Measurements from ENCODE around the gene POC1B. TPM values are rescaled to one million over a fixed set of nuclear protein-coding genes. Genes with fewer than 3 reads are reported as not detected.

The POC1B gene
- total RNA-seq, 1 donor from 2014 or later, result 7.0 TPM

DNA sequence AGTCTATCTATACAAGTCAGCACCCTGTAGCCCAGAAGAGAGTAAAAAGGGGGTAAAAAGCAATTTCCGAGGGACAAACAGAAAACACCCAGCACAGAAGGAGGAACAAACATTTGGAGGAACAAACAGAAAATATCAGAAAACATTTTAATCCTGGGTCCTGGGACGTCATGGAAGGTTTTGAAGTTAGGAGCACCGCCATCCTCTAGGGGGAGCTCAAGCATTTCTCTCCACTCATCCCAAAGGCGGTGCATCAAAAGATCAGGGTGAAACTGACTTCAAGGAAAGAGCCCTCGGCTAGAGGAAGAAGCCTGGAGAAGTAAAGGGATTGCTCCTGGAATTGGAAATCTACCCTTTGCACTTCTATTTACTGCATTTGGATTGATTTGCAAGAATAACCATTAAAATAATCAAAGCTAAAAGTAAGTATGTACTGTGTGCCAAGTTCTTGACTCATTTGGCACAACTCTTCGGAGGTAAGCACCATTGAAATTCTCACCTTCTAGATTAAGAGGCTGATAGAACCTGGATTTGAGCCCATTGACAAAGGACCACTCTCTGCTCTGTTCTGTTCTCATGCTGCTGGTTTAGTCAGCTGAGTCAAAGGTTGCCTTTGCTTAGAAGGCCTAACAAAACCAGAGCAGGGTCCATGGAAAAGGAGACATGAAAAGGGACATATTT lies 17.2 kb upstream of the POC1B start:
- intact Hi-C loops (cut with DNase I), result loop anchor here (5.0 to 10.0 kb wide), 3 partner anchors 162 to 1314 kb away; partner anchors contain the start of gene ATP2B1
- DNase-seq, result no peak
- ATAC-seq (ENCODE audit: poor library complexity), result peak; percentile 79

DNA sequence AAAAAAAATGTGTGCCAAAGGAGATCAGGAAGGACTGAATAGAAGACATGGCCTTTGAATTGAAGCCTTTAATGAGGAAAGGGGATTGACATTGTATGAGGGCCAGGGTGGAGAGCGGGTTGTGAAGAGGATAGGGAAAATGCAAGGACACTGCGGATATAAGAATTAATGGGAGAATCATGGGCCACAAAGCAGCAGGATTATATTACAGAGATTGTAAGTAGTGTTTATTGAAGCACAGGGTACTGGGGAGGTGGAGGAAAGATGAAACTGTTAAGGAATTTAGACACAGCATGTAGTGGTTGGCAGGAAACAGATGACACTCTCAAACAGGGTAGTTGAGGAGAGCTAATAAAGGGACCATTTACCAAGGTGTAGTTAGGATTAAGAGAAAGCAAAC lies 16.4 kb upstream of the POC1B start:
- no peak for ATAC-seq (ENCODE audit: poor library complexity)
- intact Hi-C loops (cut with DNase I), result loop anchor here (5.0 to 10.0 kb wide), 3 partner anchors 163 to 1315 kb away; partner anchors contain the start of gene ATP2B1

DNA sequence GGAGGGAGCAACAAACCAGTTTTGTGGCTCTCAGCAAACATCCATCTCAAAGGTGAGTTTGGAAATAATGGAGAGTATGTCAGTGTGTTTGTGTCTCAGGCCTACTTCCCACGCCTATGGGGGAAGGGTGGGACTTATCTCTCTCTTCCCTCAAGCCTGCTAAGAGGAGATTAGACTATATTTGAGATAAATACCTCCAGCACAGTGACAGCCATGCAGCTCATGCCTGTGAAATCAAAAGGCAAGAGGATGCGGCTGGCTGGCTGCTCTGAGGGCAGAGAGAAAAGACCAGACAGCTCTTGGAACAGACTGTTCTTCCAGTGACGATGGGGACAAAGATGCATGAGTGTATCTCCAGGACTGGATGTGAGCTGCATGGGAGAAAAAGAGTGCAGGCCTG lies 14.7 kb upstream of the POC1B start:
- ATAC-seq (ENCODE audit: poor library complexity), result no peak
- intact Hi-C loops (cut with DNase I), result loop anchor here (5.0 to 10.0 kb wide), 3 partner anchors 164 to 1317 kb away; partner anchors contain the start of gene ATP2B1
- no peak for DNase-seq

More for the DNA sequence above, 16.4 kb upstream of the POC1B start:
- no peak for DNase-seq

DNA sequence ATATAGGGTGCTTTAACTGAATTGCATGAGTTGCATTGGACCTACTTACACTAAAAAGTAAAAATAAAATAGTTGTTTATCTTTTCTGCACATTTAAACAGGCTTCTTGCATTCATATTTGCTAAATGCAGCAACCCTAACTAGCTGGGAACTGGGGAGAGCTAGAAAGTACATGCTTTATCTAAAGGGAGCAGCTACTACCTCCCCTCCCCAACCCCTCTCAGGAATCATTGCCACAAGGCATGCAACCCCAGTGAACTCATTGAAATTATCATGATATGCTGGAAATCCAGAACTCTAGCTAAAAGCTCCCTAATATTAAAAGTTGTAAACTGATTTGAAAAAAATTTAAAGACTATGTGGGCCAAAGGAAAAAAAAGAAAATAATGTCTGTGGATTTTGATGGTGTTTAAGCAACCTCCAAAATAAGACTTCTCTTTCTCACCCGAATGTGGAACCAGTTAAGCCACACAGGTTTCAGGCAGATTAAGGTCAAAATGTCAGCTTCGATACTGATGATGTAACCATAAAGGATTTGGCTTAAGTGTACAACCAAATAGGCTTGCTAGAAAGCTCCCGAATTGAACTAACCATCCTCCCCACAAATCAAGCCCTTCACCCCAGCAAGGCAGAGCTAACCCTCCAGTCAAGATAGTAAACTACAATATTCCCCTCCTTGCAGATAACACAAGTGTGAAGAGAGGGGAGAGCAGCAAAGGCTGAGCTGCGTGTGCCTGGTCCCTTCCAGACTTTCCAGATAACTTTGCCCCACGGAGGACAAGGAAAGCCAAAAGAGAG lies 13.8 kb upstream of the POC1B start:
- intact Hi-C loops (cut with DNase I), result loop anchor here (5.0 to 10.0 kb wide), 3 partner anchors 165 to 1318 kb away; partner anchors contain the start of gene ATP2B1
- no peak for DNase-seq
- no peak for ATAC-seq (ENCODE audit: poor library complexity)

DNA sequence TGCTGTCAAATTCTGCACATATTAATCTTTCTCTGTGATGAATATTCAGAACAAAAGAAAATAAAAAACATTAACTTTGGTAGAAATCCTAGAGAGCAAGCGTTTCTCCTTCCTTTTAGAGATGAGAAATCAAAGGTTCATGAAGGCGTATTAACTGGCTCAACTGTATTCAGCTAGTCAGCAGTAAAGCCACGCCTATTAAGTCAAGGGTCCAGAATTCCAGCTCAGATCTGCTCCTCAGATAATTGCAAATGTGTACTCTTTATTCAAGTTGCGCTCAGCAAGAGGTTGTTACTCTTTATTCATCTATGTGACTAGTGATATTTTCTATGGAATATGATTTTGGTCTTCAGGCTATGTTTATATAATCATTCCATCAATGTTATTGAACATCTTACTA lies 13.1 kb upstream of the POC1B start:
- DNase-seq (no peak), ATAC-seq (ENCODE audit: poor library complexity) (no peak)
- intact Hi-C loops (cut with DNase I), result no loop called here

DNA sequence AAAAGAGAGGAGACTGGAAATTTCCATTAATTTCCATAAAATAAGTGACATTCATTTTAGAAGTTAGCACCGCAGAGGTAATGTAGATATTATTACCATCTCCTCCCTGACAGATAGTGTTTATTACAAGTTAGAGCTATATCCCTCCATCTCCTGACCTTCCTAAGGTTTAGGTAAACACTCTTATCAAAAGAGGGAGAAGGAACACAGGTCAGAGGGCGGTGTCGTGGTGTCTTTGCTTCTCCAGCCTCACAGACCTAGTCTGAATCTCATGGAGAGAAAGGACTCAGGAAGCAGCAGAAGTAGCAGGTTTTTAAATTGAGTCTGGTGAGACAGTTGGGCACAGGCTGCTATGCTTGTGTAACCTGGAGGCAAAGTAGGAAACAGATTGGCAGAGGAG lies 11.5 kb upstream of the POC1B start:
- no peak for DNase-seq
- intact Hi-C loops (cut with DNase I), result no loop called here
- no peak for ATAC-seq (ENCODE audit: poor library complexity)

DNA sequence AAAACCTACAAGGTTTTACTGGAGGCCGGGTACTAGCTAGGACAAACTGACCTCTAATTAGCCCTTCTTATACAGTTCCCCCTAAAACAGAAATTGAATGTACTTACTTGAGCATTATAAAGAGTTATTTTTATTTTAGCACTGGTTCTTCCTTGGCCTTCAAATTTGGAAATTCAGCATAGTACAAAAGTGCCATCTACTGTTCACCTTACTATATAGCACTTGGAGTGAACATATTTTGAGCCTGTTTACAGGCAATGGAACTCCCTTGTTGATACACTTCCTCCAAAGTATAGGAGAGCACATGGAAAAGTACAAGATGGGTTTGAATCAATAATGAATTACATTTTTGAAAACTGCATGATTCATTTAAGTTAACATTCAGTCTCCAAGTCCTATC lies 3.9 kb upstream of the POC1B start:
- intact Hi-C loops (cut with DNase I), result loop anchor here (2.0 to 10.0 kb wide), 3 partner anchors 57 to 511 kb away; no protein-coding TSS in a partner anchor
- no peak for DNase-seq
- no peak for ATAC-seq (ENCODE audit: poor library complexity)

DNA sequence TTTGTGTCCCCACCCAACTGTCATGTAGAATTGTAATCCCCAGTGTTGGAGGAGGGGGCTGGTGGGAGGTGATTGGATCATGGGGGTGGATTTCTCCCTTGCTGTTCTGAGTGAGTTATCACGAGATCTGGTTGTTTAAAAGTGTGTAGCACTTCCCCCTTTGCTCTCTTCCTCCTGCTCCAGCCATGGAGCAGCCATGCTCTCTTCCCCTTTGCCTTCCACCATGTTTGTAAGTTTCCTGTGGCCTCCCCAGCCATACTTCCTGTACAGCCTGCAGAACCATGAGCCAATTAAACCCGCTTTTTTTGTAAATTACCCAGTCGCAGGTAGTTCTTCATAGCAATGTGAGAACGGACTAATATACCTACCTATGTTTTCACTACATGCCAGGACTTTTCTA lies 2.6 kb upstream of the POC1B start:
- intact Hi-C loops (cut with DNase I), result loop anchor here (2.0 to 10.0 kb wide), 3 partner anchors 56 to 510 kb away; no protein-coding TSS in a partner anchor
- ATAC-seq (ENCODE audit: poor library complexity) (no peak), DNase-seq (no peak)

DNA sequence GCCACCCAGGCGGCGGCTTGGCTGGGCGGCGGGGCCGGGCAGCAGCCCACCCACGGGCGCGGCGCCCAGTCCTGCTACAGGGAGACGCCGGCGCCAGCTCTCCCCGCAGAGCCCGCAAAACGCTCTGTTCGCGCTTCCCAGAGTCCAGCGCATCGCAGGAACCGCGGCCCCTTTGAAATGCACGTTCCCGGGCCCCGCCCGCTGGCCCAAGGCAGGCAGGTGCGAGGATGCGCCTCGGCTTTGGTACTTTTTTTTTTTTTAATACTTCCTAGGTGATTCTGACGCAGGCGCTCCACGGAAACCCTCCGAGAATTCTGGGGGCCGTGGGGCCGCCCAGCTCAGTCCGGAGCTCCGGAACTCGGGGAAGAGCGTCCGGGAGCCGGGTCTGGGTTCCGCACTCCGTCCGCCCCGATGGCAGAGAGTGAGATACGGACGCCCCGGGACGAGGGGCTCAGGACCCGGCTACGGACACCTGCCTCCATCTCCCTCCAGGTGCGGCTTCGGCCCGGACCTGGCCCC lies 483 bp downstream of the POC1B start:
- ATAC-seq (ENCODE audit: poor library complexity) (peak; percentile 52), DNase-seq (peak; percentile 68)
- intact Hi-C loops (cut with DNase I), result loop anchor here (5.0 to 10.0 kb wide), 2 partner anchors 53 to 481 kb away; no protein-coding TSS in a partner anchor

DNA sequence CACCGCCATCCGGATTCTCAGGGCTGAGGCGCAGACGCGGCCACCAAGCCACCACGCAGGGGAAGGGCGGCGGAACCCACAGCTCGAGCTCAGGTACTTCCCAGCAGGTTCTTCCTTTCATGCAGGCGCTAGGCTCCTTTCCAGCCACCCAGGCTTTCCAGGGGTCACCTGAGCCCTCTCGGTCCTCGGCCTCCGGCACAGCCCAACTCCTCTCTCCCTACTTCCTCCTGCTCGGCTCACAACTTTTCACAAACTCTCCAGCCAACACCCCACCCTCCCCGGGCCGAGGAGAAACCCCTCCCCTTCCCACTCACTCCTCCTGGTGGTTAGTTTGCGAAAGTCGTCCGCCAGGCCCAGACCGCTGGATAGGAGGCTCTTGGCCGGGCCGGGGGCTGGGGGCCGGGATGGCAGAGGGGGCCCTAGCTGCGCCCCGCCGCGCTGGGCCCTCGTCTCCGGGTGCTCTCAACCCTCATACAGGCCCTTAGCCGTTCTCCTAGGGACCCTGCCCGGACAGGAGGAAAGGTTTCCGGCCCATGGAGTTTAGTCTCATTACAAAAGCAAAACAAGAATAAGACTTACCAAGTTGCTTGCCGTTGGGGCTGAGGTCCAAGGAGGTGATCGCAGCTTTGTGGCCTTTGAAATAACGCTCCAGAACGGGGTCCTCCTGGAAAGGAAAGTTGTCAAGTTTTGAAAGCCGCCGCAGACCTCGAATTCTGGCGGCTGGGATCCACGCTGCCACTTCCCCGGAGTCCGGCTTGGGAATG lies 1.1 kb downstream of the POC1B start, which contains the start of gene GALNT4:
Gene GALNT4, minus strand, starts transcription at position 256 of the 764 bp plus-strand sequence. Its CDS starts 247 bp downstream, at position 9.
- peak; percentile 91 for DNase-seq
- intact Hi-C loops (cut with DNase I), result loop anchor here (5.0 to 10.0 kb wide), 2 partner anchors 52 to 480 kb away; no protein-coding TSS in a partner anchor
- peak; percentile 96 for ATAC-seq (ENCODE audit: poor library complexity)

DNA sequence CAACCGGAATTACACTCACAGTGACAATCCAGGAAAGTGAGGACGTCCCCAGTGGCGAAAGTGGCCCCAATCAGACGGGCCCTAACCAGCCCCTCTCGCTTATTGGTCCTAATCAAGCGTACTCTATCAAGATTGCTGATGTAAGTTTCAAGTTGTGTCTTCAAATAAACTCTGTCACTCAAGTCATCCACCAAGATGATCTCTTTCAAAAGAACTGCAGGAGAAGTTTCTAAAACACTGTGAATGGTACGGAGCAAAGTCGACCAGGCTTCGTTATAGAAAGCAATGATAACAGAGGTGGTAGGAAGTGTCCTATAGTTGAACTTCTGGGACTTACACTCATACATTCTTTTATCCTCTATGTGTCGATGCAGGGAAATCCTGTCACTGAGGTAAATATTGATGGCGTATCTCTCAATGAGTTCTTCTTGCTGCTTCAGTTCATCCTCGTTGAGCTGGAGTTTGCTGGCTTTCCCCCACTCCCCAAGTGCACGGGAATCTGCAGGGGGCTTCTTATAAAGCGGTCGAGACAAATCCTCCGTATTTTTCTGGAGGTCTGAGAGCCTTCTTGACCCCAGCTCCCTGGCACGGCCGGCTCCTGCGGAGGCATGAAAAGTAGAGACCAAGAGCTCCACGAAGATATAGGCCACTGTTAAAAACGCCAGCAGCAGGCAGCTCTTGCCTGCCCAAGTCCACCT lies 1.9 kb downstream of the POC1B start:
- ATAC-seq (ENCODE audit: poor library complexity) (no peak), DNase-seq (no peak)
- intact Hi-C loops (cut with DNase I), result loop anchor here (10.0 kb wide), 1 partner anchor 479 kb away; no protein-coding TSS in a partner anchor

DNA sequence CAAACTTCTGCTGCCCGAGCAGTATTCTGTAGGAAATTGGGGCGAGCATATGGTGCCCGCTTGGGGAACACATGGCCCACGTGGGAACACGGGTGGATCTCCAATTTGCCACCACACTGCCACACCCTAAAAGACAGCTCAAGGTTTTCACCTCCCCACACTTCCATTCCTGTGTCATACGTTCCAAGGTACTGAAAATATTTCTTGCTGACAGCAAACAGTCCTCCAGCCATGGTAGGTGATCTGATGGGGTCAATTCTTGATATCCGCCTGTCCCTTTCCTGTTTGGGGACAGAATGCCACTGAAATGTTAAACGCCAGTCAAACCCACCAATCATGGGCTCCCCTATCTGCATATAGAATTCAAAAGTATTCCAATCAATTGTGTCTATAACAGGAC lies 2.5 kb downstream of the POC1B start:
- DNase-seq, result no peak
- intact Hi-C loops (cut with DNase I), result loop anchor here (10.0 kb wide), 1 partner anchor 479 kb away; no protein-coding TSS in a partner anchor
- ATAC-seq (ENCODE audit: poor library complexity), result no peak

DNA sequence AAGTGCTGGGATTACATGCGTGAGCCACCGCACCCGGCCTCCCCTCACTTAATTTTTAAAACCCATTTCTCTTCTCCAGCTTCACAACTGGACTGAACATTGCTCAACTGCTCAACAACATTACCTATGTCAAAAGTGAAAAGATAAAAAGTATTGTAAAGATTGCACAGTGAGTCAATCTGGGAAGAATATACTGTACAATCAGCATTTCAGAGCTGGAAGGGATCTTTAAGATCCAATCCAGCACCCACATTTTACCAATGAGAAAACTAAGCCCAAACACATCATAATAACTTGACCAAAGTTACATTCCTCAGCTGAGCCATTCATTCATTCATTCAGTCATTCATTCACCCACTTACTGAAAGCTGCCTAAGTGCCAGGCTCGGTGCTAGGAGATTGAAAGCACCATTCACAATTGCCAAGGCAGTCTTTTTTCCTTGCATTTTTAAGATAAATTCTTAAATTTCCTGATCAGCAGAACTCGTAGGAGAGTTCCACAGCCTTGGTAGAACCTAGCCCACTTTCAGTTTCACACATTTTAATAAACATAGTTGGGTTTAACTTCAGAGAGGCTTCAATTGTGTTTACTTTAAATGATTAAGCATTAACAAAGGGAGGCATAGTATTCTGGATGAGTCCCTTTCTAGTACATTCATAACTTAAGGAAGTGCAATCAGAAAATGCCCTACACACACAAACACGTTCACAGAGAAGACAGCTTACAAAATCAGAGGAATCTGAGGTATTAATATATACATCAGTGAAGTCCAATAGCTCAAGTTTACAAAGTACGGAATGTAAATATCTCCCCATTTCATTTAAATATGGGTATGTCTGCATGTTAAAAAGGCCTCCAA lies 4.3 kb downstream of the POC1B start:
- no peak for DNase-seq
- no peak for ATAC-seq (ENCODE audit: poor library complexity)
- intact Hi-C loops (cut with DNase I), result loop anchor here (10.0 kb wide), 1 partner anchor 477 kb away; no protein-coding TSS in a partner anchor

DNA sequence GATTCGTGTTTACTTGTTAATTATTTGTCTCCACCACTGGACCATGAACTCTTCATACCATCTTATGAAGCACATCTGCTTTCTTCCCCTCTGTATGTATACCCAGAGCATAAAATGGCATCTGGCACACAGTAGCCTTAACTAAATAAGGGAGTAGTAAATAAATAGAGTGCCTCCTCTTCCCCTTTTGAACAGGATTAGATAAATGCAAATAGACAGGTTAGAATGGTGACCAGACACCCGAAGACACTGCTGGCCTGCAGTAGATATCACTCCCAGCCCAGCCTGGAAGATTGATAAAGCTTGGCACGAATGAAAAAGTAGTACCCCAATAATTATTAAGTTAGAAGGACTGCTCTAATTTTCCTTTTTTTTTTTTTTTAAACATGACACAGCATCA lies 8.1 kb downstream of the POC1B start:
- intact Hi-C loops (cut with DNase I), result no loop called here
- no peak for ATAC-seq (ENCODE audit: poor library complexity)
- no peak for DNase-seq

DNA sequence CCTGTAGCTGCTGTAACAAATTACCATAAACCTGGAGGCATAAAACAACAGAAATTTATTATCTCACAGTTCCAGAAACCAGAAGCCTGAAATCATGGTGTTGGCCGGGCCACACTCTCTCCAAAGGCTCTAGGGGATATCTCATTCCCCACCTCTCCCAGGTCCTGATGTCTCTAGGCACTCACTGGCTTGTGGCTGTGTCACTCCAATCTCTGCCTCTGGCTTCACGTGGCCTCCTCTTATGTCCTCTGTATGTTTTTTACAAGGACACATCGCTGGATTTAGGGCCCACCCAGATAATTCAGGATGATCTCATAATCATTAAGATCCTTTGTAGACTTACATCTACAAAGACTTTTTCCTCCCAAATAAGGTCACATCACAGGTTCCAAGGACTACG lies 9.2 kb downstream of the POC1B start:
- ATAC-seq (ENCODE audit: poor library complexity), result no peak
- intact Hi-C loops (cut with DNase I), result no loop called here
- no peak for DNase-seq

DNA sequence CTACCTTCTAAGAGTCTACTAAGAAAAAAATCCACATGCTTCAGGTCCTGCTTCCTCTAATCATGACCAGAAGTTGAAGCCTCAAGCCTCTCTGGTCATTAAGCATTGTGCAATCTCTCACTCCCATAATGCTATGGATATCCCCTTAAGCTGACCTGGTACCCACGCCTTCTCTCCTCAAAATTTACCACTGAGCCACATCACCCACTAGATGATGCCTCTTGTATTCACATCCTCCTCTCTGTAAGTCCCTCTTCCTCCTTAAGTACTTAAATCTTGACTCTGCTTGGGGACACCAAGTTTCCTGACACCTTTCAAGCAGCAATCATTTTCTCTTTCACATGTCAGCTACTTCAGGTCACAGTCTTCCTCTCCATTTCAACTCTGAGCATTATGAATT lies 11.1 kb downstream of the POC1B start:
- intact Hi-C loops (cut with DNase I), result no loop called here
- DNase-seq, result no peak
- no peak for ATAC-seq (ENCODE audit: poor library complexity)

DNA sequence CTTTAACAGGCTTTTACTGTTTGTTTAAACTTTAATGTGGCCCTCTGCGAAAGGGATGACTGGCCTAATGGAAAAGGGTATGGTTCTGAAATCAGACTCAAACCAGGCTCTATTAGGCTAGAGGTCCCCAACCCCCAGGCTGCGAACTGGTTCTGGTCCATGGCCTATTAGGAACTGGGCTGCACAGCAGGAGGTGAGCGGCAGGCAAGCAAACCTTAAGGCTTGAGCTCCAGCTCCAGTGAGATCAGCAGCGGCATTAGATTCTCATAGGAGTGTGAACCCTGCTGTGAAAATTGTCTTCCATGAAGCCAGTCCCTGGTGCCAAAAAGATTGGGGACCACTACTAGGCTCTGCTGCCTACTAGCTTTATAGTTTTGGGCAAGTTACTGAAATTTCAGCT lies 12.3 kb downstream of the POC1B start:
- ATAC-seq (ENCODE audit: poor library complexity) (no peak), DNase-seq (no peak)
- intact Hi-C loops (cut with DNase I), result no loop called here
